GM21825 (cell line): ENCODE results near the gene DEK.

Experiments used
- ATAC-seq: cut with Tn5 transposase; IDR thresholded peaks from one replicate; pipeline ENCODE4 v1.9.1; 2021; ENCODE audit warnings: mild to moderate bottlenecking, moderate library complexity; ENCODE audit not compliant: unreplicated experiment

The DEK gene

GRCh38 chr6:18266523-18266912 lies 2.2 kb upstream of the DEK start:
- ATAC-seq = no peak

GRCh38 chr6:18265787-18266522 lies 1.6 kb upstream of the DEK start:
- ATAC-seq = no peak

GRCh38 chr6:18264923-18265377 lies 620 bp upstream of the DEK start:
- no peak for ATAC-seq

GRCh38 chr6:18263418-18264218 lies 712 bp downstream of the DEK start:
- peak; percentile 2 for ATAC-seq

- peak; percentile 57 for ATAC-seq
Observed at GRCh38 chr6:18262702-18263417, 1.5 kb downstream of the DEK start.

GRCh38 chr6:18261877-18262276 lies 2.5 kb downstream of the DEK start:
- ATAC-seq = no peak

- ATAC-seq = peak; percentile 40
Observed at GRCh38 chr6:18260448-18261106, 3.8 kb downstream of the DEK start.

- ATAC-seq = no peak
Observed at GRCh38 chr6:18259675-18260447, 4.5 kb downstream of the DEK start.

GRCh38 chr6:18254793-18255192 lies 9.5 kb downstream of the DEK start:
- no peak for ATAC-seq

- no peak for ATAC-seq
Observed at GRCh38 chr6:18253635-18254034, 10.7 kb downstream of the DEK start.

GRCh38 chr6:18249271-18249670 lies 15.1 kb downstream of the DEK start:
- ATAC-seq = no peak

- no peak for ATAC-seq
Observed at GRCh38 chr6:18248698-18249097, 15.6 kb downstream of the DEK start.

GRCh38 chr6:18247002-18247401 lies 17.3 kb downstream of the DEK start:
- ATAC-seq = no peak

GRCh38 chr6:18246205-18246604 lies 18.1 kb downstream of the DEK start:
- no peak for ATAC-seq

- ATAC-seq = no peak
Observed at GRCh38 chr6:18245642-18246041, 18.7 kb downstream of the DEK start.

GRCh38 chr6:18245079-18245478 lies 19.3 kb downstream of the DEK start:
- no peak for ATAC-seq

- no peak for ATAC-seq
Observed at GRCh38 chr6:18244251-18244650, 20.1 kb downstream of the DEK start.

- no peak for ATAC-seq
Observed at GRCh38 chr6:18243302-18243893, 20.9 kb downstream of the DEK start.

- no peak for ATAC-seq
Observed at GRCh38 chr6:18242062-18242851, 22.1 kb downstream of the DEK start.
